Measurements from ENCODE around the gene ARFIP1. TPM values are rescaled to one million over a fixed set of nuclear protein-coding genes. Genes with fewer than 3 reads are reported as not detected.
"Not testable (repeated sequence)": the region's sequence is repeated elsewhere in the genome, so short reads cannot be mapped to it uniquely, and the experiment has no call there.

ARFIP1 gene
- total RNA-seq, 1 donor from 2014 or later, result 46.8 TPM

DNA sequence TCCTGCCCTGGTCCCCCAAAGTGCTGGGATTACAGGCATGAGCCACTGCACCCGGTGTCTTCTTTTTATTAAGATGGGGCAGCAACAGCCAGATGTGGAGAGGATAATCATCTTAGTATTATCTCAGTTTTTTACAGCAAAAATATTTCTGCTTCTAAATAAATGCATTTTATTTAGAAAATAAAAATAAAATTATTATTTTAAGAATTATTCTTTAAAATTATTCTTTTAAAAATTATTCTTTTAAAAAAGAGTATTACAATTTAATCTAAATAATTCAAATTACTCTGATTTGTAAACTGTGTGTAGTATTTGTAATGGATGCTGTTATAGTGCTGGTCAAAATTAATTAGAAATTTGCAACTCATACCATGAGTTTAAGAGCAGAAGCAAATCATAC, 67.6 kb downstream of the ARFIP1 start:
- no peak for DNase-seq

DNA sequence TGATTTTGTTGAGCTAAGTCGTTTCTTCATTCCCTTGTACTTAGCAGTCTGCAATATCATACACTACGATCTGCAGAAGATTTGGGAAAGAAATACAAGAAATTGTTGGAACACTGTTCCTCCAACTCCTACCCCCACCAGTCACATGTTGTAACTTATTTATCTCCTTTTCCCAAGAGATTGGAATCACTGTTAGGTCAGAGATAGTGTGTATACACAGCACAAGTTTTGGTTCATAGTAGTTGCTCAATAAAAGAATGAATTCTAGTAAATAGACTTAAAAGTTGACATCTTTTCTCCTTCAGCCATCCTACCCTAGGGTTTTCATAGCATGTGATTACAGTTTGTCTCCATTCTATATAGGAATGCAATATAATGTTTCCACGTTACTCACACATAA, 68.8 kb downstream of the ARFIP1 start:
- no peak for DNase-seq

GRCh38 chr4:152849350-152849749, 69.6 kb downstream of the ARFIP1 start:
- no peak for DNase-seq

DNA sequence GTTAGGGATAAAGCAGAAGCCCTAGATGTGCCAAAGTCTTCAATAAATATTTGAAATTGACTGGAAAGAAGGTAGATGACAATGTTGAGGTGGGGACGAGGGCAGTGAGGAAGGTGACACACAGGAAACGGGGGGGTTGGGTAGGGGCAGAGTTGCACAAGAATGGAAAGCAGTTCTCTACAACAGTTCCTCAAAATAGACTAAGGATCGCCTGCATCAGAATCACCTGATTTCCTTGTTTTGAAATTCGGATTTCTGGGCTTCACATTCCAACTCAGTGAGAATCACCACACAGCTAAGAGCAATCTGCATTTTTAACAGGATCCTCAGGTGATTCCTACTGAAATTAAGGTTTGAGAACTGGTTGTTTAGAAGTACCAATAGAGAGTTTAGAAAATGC, 70.6 kb downstream of the ARFIP1 start:
- DNase-seq, result no peak

DNA sequence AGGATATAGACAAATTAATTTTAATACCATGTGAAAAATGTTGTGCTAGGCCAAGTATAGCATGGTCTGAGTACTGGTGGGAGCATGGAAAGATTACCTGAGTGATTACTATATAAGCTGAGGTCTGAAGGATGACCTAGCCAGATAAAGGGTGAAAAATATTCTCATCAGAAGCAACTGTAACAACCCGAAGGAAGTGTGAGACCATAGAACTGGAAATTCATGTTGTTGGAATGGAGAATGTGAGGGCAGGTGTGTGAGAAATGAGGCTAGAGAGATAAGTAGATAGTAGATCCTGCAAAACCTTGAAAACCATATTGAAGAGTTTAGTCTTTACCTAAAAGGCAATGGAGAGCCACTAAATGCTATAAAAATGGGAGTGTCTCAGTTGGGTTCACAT, 71.5 kb downstream of the ARFIP1 start:
- no peak for DNase-seq

DNA sequence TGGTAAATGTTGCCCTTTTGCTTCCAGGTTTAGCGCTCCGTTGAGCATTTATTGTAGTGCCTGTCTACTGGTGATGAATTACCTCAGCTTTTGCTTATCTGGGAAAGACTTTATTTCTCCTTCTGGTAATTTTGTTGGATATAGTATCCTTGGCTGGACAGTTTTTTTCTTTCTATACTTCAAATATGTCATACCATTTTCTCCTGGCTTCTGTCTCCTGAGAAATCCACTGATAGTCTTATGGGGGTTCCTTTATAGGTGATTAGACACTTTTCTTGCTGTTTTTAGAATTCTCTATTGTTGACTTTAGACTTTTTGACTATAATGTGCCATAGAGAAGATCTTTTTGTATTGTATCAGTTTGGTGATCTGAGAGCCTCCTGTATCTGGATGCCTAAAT, 73.5 kb downstream of the ARFIP1 start:
- DNase-seq, result no peak

DNA sequence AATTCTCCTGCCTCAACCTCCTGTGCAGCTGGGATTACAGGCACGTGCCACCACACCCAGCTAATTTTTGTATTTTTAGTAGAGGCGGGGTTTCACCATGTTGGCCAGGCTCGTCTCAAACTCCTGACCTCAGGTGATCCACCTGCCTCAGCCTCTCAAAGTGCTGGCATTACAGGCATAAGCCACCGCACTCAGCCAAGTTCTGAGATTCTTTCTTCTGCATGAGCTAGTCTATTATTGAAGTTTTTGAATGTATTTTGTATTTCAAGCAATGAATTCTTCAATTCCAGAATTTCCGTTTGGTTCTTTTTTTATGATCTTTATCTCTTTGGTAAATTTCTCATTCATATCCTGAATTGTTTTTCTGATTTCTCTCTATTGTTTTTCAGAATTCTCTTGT, 74.3 kb downstream of the ARFIP1 start:
- DNase-seq, result not testable (repeated sequence)

DNA sequence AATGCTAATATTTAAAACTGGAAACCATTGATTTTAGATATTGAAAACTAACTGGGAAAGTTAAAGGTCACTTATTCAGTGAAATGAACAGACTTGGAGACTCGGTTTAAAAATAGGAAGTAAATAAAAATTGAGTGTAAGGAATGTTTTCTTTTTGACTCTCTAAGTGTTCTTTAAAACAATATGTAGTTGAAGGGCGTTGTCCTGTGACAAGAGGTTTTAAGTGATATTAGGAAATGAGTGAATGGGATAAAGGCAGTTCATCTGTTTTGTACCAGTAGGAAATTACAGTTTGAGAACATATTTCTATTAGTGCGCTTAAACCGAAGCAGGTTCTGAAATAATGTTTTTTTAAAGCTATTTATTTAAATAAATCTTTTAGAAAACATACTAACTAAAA, 77.2 kb downstream of the ARFIP1 start:
- DNase-seq, result no peak

- DNase-seq, result no peak
These were observed 79.2 kb downstream of the ARFIP1 start for GRCh38 chr4:152858934-152859333.

- DNase-seq, result no peak
These were observed 80.3 kb downstream of the ARFIP1 start for GRCh38 chr4:152860046-152860445.

DNA sequence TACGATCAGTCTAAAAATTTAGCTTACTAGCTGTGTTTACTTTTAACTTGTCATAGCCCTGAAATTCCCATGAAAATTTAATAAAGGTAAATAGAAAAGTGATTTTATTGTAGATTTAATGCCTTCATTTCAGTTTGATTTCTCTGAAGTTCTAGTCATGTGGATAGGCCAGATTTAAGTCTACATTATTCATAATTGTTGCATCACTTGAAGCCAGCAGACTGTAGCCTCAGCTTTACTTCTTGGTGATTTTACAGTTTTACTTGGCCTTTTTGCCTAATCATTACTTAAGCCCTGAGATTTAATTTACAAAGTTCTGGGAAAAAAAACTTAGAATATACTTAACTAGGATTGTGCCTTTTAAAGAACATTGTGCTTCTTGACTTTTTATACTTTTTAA, 82.9 kb downstream of the ARFIP1 start:
- no peak for DNase-seq

- no peak for DNase-seq
These were observed 84.6 kb downstream of the ARFIP1 start for GRCh38 chr4:152864361-152864760.

GRCh38 chr4:152866432-152866993, 86.8 kb downstream of the ARFIP1 start:
- DNase-seq, result not testable (repeated sequence)

DNA sequence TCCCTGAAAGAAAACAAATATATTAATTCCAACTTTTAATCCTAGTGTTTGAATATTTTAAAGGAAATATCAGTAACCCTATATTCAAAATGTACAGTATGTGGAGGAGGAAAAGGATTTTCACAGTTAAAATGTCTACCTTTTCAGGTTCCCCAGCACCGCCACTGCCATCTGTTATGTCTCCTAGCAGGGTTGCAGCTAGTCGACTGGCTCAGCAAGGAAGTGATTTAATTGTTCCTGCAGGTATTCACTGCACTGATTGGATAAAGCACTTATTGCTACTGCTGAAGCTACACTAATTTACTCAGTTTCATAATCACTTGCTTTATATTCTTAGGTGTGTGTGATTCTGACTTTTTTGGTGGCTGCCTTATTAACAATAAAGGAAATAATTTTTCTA, 90.9 kb downstream of the ARFIP1 start:
- no peak for DNase-seq

GRCh38 chr4:152875261-152875660, 95.5 kb downstream of the ARFIP1 start:
- DNase-seq, result no peak

DNA sequence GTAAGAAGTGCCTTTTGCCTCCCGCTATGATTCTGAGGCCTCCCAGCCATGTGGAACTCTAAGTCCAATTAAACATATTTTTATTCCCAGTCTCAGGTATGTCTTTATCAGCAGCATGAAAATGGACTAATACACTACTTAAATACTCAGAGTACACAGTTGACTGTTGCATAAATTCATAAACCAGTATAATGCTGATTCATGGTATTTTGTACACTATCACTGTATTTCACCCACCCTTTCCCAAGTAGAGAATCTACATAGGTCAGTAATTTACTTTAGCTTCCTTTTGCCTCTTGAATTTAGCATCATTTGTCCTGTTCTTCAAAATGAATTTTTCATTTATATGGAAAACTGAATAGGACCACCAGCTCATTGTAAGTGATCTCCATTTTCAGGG, 98.1 kb downstream of the ARFIP1 start:
- no peak for DNase-seq

- DNase-seq, result no peak
These were observed 100.5 kb downstream of the ARFIP1 start for GRCh38 chr4:152880263-152880662.

- no peak for DNase-seq
These were observed 102.2 kb downstream of the ARFIP1 start for GRCh38 chr4:152881974-152882373.

DNA sequence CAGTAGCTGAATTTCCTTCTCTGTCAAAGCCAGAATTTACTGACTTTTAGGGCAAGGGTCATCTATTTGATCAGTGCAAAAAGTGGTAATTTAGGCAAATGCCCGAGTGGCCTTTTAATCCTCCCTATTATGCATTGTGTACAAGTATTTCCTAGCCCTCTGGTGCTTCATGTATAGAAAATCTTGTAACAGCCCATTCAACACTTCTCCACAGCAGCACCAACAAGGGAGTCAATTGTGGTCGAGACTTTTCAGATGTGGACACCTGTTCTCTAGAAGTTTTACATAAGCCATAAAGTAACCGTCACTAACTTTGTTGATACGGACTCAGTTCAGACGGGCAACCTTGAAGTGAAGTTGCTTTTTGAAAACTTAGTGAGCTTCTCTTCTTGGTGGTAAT, 105.4 kb downstream of the ARFIP1 start:
- no peak for DNase-seq

DNA sequence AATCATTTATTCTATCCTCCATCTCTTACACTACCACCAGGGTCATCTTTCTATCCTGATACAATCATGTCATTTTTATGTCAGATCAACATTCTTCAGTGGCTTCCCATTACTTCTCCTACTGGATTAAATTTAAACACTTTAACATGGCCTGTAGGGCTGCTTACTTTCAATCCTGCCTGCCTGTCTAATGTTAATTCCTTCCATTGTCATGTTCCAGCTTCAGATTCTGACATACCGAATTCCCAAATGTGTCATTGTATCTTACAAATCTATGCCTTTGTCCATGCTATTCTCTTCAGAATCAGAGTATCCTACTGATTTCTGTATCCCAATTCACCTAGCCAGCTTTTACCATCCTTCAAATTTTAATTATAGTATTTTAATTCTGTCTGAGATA, 106.4 kb downstream of the ARFIP1 start:
- no peak for DNase-seq

DNA sequence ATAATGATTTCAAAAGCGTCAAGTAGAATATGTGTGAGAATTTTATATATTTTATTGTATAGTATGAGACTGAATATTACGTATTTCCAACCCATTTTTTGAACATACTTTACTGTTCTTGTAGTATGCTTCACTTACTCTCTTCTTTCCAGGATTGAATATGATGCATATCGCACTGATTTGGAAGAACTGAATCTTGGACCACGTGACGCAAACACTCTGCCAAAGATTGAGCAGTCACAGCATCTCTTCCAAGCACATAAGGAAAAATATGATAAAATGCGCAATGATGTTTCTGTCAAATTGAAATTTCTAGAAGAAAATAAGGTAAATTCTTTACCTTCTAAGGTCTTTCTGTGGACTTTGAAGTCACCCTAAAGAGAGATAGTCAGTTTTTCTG, 108.2 kb downstream of the ARFIP1 start:
- DNase-seq, result no peak

DNA sequence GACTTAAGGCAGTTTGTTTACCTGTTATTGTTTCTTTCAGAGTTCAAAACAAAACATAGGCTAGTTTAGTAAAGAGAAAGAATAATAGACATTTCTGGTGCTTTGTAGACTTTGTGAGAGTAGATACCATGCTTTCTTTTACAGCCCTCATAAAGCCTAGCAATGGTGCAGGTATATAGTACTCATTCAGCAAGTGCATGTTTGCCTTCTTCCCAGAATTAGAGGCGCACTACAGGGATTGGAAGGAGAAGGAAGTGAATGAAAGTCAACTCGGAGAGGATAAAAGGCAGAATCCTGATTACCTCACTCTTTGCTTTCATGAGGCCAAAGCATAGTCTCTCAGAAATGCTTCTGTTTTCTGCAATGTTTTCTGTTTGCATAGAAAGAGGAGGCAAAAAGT, 113.2 kb downstream of the ARFIP1 start:
- no peak for DNase-seq

- DNase-seq, result no peak
These were observed 114.9 kb downstream of the ARFIP1 start for GRCh38 chr4:152894673-152895072.

- DNase-seq, result no peak
These were observed 117.1 kb downstream of the ARFIP1 start for GRCh38 chr4:152896811-152897210.

DNA sequence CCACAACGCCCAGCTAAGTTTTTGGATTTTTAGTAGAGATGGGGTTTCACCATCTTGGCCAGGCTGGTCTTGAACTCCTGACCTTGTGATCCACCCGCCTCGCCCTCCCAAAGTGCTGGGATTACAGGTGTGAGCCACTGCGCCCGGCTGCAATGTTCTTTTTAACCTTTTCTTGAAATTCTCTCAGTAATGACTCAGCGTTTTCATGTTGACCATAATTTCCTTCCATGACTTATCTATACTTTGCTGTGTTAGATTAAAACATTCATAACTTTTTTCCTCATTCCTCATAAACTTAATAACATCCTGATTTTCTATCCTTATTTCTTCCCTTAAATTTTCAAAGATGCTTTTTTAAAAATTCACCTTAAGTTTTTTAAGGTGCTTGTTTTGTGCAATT, 118.4 kb downstream of the ARFIP1 start:
- not testable (repeated sequence) for DNase-seq
